Skeletal muscle tissue (tissue), 4 donors: ENCODE data around the gene LCP2. TPM values are rescaled to one million over a fixed set of nuclear protein-coding genes. Genes with fewer than 3 reads are reported as not detected.
A peak's percentile ranks its signal among the peaks of the same experiment; 100 is the strongest.

Experiments used
- H3K27ac ChIP-seq: one replicate; pipeline ENCODE4 v1.7.0; 2013; ENCODE audit warnings: mild to moderate bottlenecking, low read depth, low read length, inconsistent platforms
- H3K27me3 ChIP-seq, 3 donors: one replicate each; pipeline ENCODE4 v1.7.0; 2013; ENCODE audit warnings: low read length in 3 of 3; ENCODE audit not compliant: control insufficient read depth in 3 of 3, insufficient read depth in 3 of 3
- H3K36me3 ChIP-seq, 3 donors: one replicate each; pipeline ENCODE4 v1.7.0; 2013; ENCODE audit warnings: low read length in 3 of 3; ENCODE audit not compliant: control insufficient read depth in 3 of 3, insufficient read depth in 3 of 3
- H3K4me1 ChIP-seq, 3 donors: one replicate each; pipeline ENCODE4 v1.7.0; 2013; ENCODE audit warnings: low read length in 3 of 3, mild to moderate bottlenecking in 3 of 3; ENCODE audit not compliant: control insufficient read depth in 3 of 3, insufficient read depth in 3 of 3
- H3K4me3 ChIP-seq, 3 donors: one replicate each; pipeline ENCODE4 v1.7.0; 2013; ENCODE audit warnings: low read length in 3 of 3
- H3K9ac ChIP-seq, 3 donors: one replicate each; pipeline ENCODE4 v1.7.0; 2013; ENCODE audit warnings: low read length in 3 of 3, mild to moderate bottlenecking in 3 of 3, moderate library complexity in 2 of 3, low read depth in 1 of 3
- H3K9me3 ChIP-seq, 3 donors: one replicate each; pipeline ENCODE4 v1.7.0; 2013; ENCODE audit warnings: low read length in 3 of 3; ENCODE audit not compliant: control insufficient read depth in 3 of 3
- total RNA-seq: library from RNA; depleted of rRNA; stranded (reverse); fragments of >200 nt; gene quantifications from one replicate; pipeline ENCODE4 v1.2.3, GENCODE V29; 2014
- donor health status: Osteomylitis.

Gene LCP2
- total RNA-seq, 1 donor from 2014 or later: 6.8 TPM

DNA sequence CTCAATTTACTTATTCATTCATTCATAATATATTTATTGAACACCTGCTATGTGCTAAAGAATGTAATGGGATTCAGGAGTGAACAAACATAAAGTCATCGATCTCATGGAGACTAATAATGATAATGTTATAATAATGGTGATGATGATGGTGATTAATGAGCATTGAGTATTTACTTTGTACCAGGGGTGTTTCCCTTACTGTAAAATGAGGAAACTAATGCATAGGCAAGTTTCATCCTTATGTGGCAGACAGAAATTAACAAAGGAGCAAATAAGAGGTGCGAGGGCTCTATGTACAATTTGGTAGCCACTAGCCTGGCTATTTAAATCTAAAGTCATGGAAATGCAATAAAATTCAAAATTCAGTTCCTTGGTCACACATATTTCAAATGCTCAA, 11.1 kb upstream of the LCP2 start:
- H3K27me3 ChIP-seq: no peaks in the 10 kb centered on the region
- H3K36me3 ChIP-seq: no peaks in the 10 kb centered on the region
- H3K9ac ChIP-seq: no peak overlapping the region
- H3K4me1 ChIP-seq: peaks cover 9 to 18% (median 14%) of the 10 kb centered on the region in 3 donors
- H3K9me3 ChIP-seq: no peaks in the 10 kb centered on the region
- no peak overlapping the region for H3K27ac ChIP-seq
- no peak overlapping the region for H3K4me3 ChIP-seq

DNA sequence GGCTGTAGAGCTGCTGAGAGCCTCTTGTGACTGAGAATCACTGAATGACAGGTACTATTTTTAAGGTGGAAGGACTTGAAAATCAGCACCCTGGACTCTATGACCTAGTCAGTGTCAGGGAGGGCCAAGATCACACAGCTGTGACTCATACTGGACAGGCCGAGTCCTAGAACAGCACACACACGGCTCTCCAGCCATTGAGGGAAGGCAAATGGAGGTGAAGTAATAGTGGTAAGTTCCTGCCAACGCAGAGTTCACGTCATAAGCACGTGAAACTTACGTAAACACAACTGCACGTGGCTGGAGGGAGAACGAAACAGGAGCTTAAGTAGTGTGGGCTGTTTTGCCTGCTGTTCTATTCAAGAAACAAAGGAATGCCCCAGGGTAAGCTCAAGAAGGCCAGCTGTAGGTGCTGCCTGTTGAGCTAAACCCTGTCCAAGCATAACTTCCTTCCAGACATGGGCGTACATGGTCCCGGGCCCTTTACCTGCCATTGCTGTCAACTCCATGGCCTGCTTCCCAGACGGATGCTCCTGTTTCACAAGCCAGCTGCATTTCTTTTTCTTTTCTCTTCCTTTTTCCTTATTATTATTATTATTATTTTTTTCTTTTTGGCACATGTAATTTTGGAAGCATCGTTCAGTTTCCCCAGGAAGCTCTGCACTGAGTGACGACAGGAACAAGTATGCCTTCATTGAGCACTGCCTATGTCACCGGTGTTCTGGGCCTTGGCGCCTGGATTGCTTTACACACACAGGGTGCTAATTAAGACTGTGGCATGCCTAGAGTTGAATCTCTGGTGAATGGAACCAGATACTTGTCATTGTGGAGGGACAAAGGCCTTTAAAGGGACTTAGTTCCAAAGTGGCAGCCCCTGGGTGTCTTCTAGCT, 10.2 kb upstream of the LCP2 start:
- H3K36me3 ChIP-seq: no peaks in the 10 kb centered on the region
- H3K27me3 ChIP-seq: no peaks in the 10 kb centered on the region
- H3K4me1 ChIP-seq: peaks cover 10 to 20% (median 14%) of the 10 kb centered on the region in 3 donors
- no peak overlapping the region for H3K9ac ChIP-seq
- H3K27ac ChIP-seq: peak overlapping the region; percentile 20
- no peaks in the 10 kb centered on the region for H3K9me3 ChIP-seq
- no peak overlapping the region for H3K4me3 ChIP-seq

DNA sequence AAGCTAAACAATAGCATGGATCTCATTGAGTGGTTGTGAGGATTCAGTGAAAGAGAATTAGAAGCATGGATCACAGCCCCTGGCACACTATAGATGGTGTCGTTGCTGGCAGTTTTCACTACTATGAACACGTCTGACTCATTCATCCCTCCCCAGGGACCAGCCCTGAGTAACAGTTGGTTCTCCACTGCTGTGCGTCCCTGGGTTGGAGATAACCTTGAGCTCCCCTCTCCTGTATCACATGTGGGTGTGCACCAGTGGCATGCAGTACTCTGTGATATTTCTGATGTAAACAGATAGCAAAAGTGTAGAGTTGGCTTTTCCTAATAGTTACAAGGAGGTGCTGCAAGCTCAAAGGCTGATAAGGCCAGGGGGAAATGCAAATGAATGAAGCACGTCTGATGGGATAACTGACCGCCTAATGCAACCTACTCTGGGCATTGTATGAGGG, 8.8 kb upstream of the LCP2 start:
- H3K36me3 ChIP-seq: no peaks in the 10 kb centered on the region
- H3K9ac ChIP-seq: no peak overlapping the region
- H3K27ac ChIP-seq: no peak overlapping the region
- peaks cover 10 to 17% (median 12%) of the 10 kb centered on the region in 3 donors for H3K4me1 ChIP-seq
- no peak overlapping the region for H3K4me3 ChIP-seq
- no peaks in the 10 kb centered on the region for H3K9me3 ChIP-seq
- no peaks in the 10 kb centered on the region for H3K27me3 ChIP-seq

DNA sequence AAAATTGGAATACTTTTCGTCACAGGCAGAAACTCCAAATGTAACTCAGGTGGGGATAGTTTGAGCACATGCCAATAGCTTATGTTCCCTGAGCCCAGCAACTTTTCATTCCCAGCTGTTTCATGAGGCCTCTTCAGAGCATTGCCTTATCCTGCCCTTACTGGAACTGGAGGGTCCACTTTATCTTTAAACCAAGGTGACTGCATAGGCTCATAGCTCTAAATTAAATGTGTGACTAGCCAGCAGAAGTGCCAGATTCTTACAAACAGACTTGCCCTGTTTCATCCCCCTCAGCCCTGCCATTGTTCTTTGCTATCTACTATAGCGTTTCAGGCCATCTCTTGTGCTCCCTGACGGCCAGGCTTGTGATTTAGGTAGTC, 8.1 kb upstream of the LCP2 start:
- peaks cover 10 to 16% (median 12%) of the 10 kb centered on the region in 3 donors for H3K4me1 ChIP-seq

DNA sequence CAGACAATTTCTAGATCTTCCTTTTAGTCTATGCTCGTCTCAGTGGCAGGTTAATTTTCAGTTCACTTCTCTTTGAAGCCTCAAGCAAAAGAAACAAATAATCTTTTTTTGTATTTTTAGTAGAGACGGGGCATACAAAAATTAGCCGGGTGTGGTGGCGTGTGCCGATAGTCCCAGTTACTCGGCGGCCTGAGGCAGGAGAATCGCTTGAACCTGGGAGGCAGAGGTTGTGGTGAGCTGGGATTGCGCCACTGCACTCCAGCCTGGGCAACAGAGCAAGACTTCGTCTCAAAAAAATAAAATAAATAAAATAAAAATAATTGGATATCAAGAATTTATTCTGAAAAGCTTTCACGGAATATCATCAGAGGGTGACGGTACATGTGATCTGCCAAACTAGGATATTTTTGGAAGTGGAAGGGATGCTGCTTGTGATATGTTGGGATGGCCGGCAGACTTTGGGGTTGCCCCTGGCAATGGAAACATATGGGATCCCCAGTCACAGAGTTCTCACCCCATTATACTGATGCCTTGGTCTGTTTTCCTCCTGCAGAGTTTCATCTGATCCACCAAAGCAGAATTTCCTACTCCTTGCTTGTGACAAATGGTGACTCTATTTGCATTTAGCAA, 7.6 kb upstream of the LCP2 start:
- Histone ChIP-seq H3K36me3 (no peaks in the 10 kb centered on the region), H3K9ac (no peak overlapping the region), H3K4me1 (peaks cover 10 to 16% (median 12%) of the 10 kb centered on the region in 3 donors), H3K27me3 (no peaks in the 10 kb centered on the region), H3K4me3 (no peak overlapping the region), H3K27ac (no peak overlapping the region), H3K9me3 (no peaks in the 10 kb centered on the region)

More for the DNA sequence above, 8.1 kb upstream of the LCP2 start:
- no peaks in the 10 kb centered on the region for H3K36me3 ChIP-seq
- H3K27me3 ChIP-seq: no peaks in the 10 kb centered on the region
- H3K9me3 ChIP-seq: no peaks in the 10 kb centered on the region
- no peak overlapping the region for H3K9ac ChIP-seq
- H3K27ac ChIP-seq: no peak overlapping the region
- no peak overlapping the region for H3K4me3 ChIP-seq

DNA sequence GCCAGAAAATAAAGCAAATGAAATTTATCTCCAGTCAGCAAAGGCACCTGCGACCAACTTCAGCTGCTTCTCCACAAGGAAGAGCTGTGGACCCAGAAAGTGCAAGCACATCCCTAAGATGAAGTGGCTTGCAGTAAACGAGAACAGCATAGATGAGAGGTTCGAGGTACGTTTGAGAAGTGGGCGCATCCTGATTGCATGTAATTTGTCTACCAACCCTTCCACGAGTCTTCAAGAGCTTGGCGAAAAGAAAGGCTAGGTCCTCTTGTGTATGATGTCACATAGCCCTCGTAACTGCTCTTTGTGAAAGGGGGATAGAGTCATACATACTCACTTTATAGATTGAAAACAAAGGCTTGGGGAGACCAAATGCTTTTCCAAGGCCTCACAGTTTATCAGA, 6.0 kb upstream of the LCP2 start:
- Histone ChIP-seq H3K36me3 (no peaks in the 10 kb centered on the region), H3K4me1 (peaks cover 9 to 16% (median 10%) of the 10 kb centered on the region in 3 donors), H3K9me3 (no peaks in the 10 kb centered on the region), H3K4me3 (no peak overlapping the region), H3K9ac (no peak overlapping the region), H3K27ac (peak overlapping the region; percentile 40), H3K27me3 (no peaks in the 10 kb centered on the region)

DNA sequence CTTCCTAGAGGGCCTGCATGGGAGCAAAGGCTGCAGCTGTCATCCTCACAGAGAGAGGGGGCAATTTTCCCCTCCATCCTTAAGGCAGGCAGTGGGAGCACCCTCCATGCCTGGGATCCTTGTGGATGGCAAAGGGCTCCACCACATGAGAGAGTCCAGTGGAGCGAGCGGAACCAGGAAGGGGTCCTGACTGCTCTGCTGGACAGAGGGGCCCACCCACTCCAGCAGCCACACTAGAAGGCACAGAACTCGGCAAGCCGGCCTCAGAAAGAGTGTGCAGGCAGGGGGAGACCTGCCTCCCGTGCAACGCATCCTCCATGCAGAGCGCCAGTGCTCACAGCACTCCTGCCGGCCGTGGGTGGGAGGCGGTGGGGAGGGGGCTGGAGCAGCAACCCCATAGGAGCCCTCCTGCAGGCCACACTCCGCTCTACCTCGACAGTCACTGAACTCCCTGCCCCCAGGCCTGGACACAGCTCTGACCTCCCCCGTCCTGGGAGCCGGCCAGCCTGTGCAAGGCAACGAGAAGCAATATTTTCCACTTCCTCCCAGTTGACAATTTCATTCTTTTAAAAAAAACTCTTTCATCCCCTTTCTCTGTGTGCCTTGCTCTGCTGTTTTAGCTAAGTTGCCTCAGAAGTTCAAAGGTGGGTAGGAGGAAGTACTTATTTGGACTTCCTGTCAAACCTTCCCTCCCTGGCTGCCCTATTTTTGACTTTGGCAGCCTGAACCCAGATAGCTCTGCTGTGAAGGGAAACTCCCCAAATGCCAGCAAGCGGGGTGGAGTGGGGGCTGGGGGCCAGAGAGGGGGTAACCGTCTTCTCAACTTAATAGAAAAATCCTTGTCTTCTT, 5.3 kb upstream of the LCP2 start:
- no peaks in the 10 kb centered on the region for H3K9me3 ChIP-seq
- peak overlapping the region; percentile 40 for H3K27ac ChIP-seq
- peak overlapping the region in 1 of 3 donors; percentile 8 for H3K9ac ChIP-seq
- H3K27me3 ChIP-seq: no peaks in the 10 kb centered on the region
- H3K36me3 ChIP-seq: no peaks in the 10 kb centered on the region
- peaks cover 5 to 16% (median 10%) of the 10 kb centered on the region in 3 donors for H3K4me1 ChIP-seq
- no peak overlapping the region for H3K4me3 ChIP-seq

DNA sequence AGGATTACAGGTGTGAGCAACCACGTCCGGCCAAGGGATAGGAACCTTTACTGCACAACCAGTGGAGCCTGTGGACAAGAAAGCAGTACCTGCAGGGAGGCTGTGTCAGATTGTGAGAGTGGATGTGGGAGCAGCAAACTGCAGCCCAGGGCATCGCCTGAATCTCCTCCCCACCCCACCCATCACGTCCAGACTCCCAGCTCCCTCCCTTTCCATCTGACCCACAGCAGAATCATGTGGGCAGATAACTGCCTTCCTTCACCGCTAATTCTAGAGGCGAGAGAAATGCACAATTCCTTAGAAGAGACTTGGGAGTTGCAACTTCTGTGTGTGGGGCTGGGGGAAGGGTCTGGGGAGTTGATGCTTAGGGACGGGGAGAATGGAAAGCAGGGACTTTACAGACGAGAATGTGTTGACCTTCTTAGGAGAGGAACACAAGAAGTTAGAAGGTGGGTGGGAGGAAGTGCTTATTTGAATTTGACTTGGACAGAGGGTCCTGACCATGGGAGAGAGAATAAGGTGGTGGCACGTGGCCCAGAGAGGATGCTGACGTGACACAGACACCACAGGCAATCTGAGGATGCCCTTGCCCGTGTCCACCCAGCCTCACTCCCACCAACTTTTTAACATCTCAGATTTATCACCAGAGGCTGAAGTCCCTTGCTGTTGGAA, 4.5 kb upstream of the LCP2 start:
- Histone ChIP-seq H3K4me1 (peaks cover 5 to 16% (median 8%) of the 10 kb centered on the region in 3 donors), H3K4me3 (no peak overlapping the region), H3K36me3 (no peaks in the 10 kb centered on the region), H3K9ac (no peak overlapping the region), H3K27me3 (no peaks in the 10 kb centered on the region), H3K27ac (no peak overlapping the region), H3K9me3 (no peaks in the 10 kb centered on the region)

DNA sequence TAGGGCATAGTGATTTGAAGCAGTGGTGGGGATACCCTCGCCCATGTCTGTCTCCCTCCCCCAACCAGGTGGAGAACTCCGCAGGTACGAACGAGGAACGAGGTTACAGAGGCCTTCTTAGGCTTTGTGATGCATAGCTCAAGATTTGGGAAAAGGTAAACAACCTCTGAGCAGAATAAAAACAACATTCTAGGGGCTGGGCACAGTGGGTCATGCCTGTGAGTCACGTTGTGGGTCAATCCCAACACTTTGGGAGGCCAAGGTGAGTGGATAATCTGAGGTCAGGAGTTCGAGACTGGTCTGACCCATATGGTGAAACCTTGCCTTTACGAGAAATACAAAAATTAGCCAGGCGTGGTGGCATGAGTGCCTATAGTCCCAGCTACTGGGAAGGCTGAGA, 3.6 kb upstream of the LCP2 start:
- peaks cover 2 to 10% (median 6%) of the 10 kb centered on the region in 3 donors for H3K4me1 ChIP-seq
- no peaks in the 10 kb centered on the region for H3K27me3 ChIP-seq
- no peak overlapping the region for H3K4me3 ChIP-seq
- no peak overlapping the region for H3K9ac ChIP-seq
- no peaks in the 10 kb centered on the region for H3K9me3 ChIP-seq
- H3K27ac ChIP-seq: no peak overlapping the region
- H3K36me3 ChIP-seq: no peaks in the 10 kb centered on the region
